ENCODE results near the gene KRTAP5-2.

DNA sequence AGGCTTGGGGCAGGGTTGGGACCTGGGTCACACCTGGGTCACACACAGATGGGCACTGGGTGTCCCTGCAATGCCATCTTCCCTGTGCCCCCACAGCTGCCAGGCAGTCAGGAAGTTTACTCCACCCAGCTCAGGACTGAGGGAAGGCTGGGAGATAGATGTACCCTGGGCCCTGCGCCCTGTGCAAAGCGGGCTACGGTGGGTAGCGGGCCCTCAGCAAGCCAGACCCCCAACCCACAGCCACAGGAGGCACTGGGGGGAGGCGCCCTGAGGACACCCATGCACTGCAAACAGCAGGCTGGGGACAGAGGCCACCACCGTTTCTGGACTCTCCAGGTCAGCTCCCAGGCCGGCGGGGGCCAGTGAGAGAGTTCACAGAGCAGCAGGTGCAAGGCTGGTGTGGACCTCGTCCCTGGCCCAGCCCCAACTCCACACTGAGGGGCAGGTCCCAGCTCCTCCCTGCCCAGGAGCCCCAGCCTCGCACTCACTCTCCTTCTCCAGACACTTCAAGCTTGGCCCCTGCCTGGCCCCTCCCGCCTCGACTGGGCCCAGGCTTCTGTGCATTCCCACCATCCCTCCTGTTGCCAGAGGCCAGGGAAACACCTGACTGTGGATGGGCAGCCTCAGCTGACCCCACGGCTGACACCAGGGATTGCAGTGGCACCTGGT is 30.9 kb downstream of the KRTAP5-2 start:
- TF ChIP-seq EZH2 (optimal IDR thresholded peaks at IDR 0.05; ENCODE audit: low read depth, low read length) (no peak), EZH2phosphoT487 (IDR thresholded peaks at IDR 0.05; ENCODE audit: low read length) (no peak)
- TF ChIP-seq, protein P1, sequence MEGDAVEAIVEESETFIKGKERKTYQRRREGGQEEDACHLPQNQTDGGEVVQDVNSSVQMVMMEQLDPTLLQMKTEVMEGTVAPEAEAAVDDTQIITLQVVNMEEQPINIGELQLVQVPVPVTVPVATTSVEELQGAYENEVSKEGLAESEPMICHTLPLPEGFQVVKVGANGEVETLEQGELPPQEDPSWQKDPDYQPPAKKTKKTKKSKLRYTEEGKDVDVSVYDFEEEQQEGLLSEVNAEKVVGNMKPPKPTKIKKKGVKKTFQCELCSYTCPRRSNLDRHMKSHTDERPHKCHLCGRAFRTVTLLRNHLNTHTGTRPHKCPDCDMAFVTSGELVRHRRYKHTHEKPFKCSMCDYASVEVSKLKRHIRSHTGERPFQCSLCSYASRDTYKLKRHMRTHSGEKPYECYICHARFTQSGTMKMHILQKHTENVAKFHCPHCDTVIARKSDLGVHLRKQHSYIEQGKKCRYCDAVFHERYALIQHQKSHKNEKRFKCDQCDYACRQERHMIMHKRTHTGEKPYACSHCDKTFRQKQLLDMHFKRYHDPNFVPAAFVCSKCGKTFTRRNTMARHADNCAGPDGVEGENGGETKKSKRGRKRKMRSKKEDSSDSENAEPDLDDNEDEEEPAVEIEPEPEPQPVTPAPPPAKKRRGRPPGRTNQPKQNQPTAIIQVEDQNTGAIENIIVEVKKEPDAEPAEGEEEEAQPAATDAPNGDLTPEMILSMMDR (IDR thresholded peaks at IDR 0.05; ENCODE audit: low read length) = no peak

All from MM.1S (cell line).